Activated naive CD4-positive, alpha-beta T cell treated with anti-CD3 and anti-CD28 coated beads for 36 hours (primary cell): ENCODE results near the gene FXYD6. TPM values are rescaled to one million over a fixed set of nuclear protein-coding genes. Genes with fewer than 3 reads are reported as not detected.
A peak's percentile ranks its signal among the peaks of the same experiment; 100 is the strongest.

Experiments
- CTCF ChIA-PET: fragments of 350-600 bp; sonication (Branson Sonifier 250); formaldehyde crosslinking; loops from one replicate; lab custom pipeline; 2021; ENCODE audit warnings: antibody characterized with exemption; lab: Charles Lee
- DNase-seq: peaks from one replicate; pipeline ENCODE4 v3.0.0-alpha.2; 2020
- H3K27ac Mint-ChIP-seq: one replicate; pipeline ENCODE4 v1.8.0; 2021; ENCODE audit warnings: mild to moderate bottlenecking, mixed read lengths
- H3K27me3 Mint-ChIP-seq: one replicate; pipeline ENCODE4 v1.8.0; 2021; ENCODE audit warnings: low read depth, mixed read lengths
- H3K36me3 Mint-ChIP-seq: one replicate; pipeline ENCODE4 v1.8.0; 2021; ENCODE audit warnings: low read depth, mixed read lengths
- H3K4me1 Mint-ChIP-seq: one replicate; pipeline ENCODE4 v1.8.0; 2021; ENCODE audit warnings: low read depth, mixed read lengths
- H3K4me3 Mint-ChIP-seq: one replicate; pipeline ENCODE4 v1.8.0; 2021; ENCODE audit warnings: mild to moderate bottlenecking, moderate library complexity, mixed read lengths
- H3K9me3 Mint-ChIP-seq: one replicate; pipeline ENCODE4 v1.8.0; 2021; ENCODE audit warnings: mixed read lengths
- intact Hi-C: fragments of 100-400 bp; cut with micrococcal nuclease; formaldehyde crosslinking; loops from one replicate; pipeline ENCODE4 v1.15.1; 2023
- total RNA-seq, 2 experiments: library from RNA; stranded (reverse); gene quantifications; one replicate each; pipeline ENCODE4 v1.2.3, GENCODE V29; 2021

Gene FXYD6
- total RNA-seq, 2 experiments from 2014 or later, result not detected

- H3K4me1 Mint-ChIP-seq, result peaks cover 18% of the 10 kb centered on the region
- H3K27me3 Mint-ChIP-seq, result no peaks in the 10 kb centered on the region
- no peak overlapping the region for H3K27ac Mint-ChIP-seq
- intact Hi-C loops, result no loop called here
- no peaks in the 10 kb centered on the region for H3K9me3 Mint-ChIP-seq
- no peak overlapping the region for H3K4me3 Mint-ChIP-seq
- CTCF ChIA-PET, result interaction anchor here (0.7 to 4.4 kb wide), 7 partner anchors 9 to 219 kb away, joined by 3 to 24 read pairs (median 8); no protein-coding TSS in a partner anchor
- H3K36me3 Mint-ChIP-seq, result no peaks in the 10 kb centered on the region
- DNase-seq, result no peak
Measured at GRCh38 chr11:117834838-117835443, 41.5 kb downstream of the FXYD6 start.

- CTCF ChIA-PET, result interaction anchor here (0.8 to 4.4 kb wide), 9 partner anchors 9 to 220 kb away, joined by 3 to 24 read pairs (median 8); no protein-coding TSS in a partner anchor
- Mint-ChIP-seq H3K4me1 (peaks cover 23% of the 10 kb centered on the region), H3K9me3 (no peaks in the 10 kb centered on the region), H3K27me3 (no peaks in the 10 kb centered on the region), H3K27ac (no peak overlapping the region), H3K4me3 (no peak overlapping the region), H3K36me3 (no peaks in the 10 kb centered on the region)
- intact Hi-C loops, result no loop called here
- DNase-seq, result no peak
Measured at GRCh38 chr11:117834068-117834810, 42.2 kb downstream of the FXYD6 start.

GRCh38 chr11:117833401-117833891 is 43.0 kb downstream of the FXYD6 start:
- DNase-seq, result no peak
- intact Hi-C loops, result no loop called here
- H3K27me3 Mint-ChIP-seq, result no peaks in the 10 kb centered on the region
- no peak overlapping the region for H3K4me3 Mint-ChIP-seq
- CTCF ChIA-PET, result interaction anchor here (1.2 to 4.4 kb wide), 7 partner anchors 10 to 220 kb away, joined by 3 to 24 read pairs (median 9); no protein-coding TSS in a partner anchor
- H3K9me3 Mint-ChIP-seq, result no peaks in the 10 kb centered on the region
- H3K27ac Mint-ChIP-seq, result no peak overlapping the region
- peaks cover 29% of the 10 kb centered on the region for H3K4me1 Mint-ChIP-seq
- H3K36me3 Mint-ChIP-seq, result no peaks in the 10 kb centered on the region

GRCh38 chr11:117832511-117832910 is 43.9 kb downstream of the FXYD6 start:
- H3K27me3 Mint-ChIP-seq, result no peaks in the 10 kb centered on the region
- no peak for DNase-seq
- no peak overlapping the region for H3K4me3 Mint-ChIP-seq
- H3K9me3 Mint-ChIP-seq, result no peaks in the 10 kb centered on the region
- intact Hi-C loops, result no loop called here
- H3K4me1 Mint-ChIP-seq, result peaks cover 38% of the 10 kb centered on the region
- CTCF ChIA-PET, result interaction anchor here (1.5 to 4.4 kb wide), 5 partner anchors 11 to 221 kb away, joined by 3 to 24 read pairs (median 14); no protein-coding TSS in a partner anchor
- H3K27ac Mint-ChIP-seq, result no peak overlapping the region
- no peaks in the 10 kb centered on the region for H3K36me3 Mint-ChIP-seq

- Mint-ChIP-seq H3K4me3 (no peak overlapping the region), H3K4me1 (peaks cover 41% of the 10 kb centered on the region), H3K27me3 (no peaks in the 10 kb centered on the region), H3K36me3 (no peaks in the 10 kb centered on the region), H3K9me3 (no peaks in the 10 kb centered on the region), H3K27ac (no peak overlapping the region)
- no peak for DNase-seq
- intact Hi-C loops, result no loop called here
- CTCF ChIA-PET, result interaction anchor here (0.6 to 4.4 kb wide), 5 partner anchors 24 to 222 kb away, joined by 4 to 24 read pairs (median 14); no protein-coding TSS in a partner anchor
Measured at GRCh38 chr11:117831661-117832415, 44.6 kb downstream of the FXYD6 start.

DNA sequence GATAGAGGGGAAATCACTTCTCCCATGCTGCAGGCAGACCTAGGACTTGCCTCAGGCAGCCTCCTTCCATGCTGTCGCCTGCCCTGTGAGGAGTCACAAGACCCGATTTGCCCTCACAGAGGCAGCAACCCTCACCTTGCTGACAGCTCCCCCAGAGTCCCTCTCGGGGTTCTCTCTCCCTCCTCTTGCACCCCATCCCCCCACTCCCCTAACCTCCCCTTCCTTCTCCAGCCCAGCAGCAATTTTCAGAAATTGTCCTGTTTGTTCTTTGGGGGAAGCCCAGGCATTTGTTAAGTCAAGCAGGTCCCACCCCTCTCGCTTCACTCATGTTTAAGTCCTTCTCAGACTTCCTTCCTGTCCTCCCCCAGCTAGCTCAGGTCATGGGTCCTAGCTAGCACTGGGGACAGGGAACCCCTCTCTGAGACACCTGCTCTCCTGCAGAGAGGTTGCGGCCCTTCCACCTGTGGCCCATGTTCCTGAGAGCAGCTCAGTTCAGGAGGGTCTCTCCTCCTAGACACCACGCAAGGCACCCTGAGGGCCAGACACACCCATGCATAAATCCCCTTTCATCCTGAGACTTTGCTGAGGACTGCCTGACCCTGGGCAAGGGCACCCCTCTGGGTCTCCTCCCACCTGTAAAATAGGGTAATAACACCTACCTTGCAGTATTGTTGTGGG is 45.6 kb downstream of the FXYD6 start:
- peaks cover 42% of the 10 kb centered on the region for H3K4me1 Mint-ChIP-seq
- peak; percentile 48 for DNase-seq
- intact Hi-C loops, result no loop called here

GRCh38 chr11:117830072-117830471 is 46.4 kb downstream of the FXYD6 start:
- CTCF ChIA-PET, result interaction anchor here (0.7 to 3.1 kb wide), 6 partner anchors 13 to 223 kb away, joined by 3 to 17 read pairs (median 4); no protein-coding TSS in a partner anchor
- H3K27ac Mint-ChIP-seq, result no peak overlapping the region
- DNase-seq, result no peak
- peaks cover 42% of the 10 kb centered on the region for H3K4me1 Mint-ChIP-seq
- H3K27me3 Mint-ChIP-seq, result no peaks in the 10 kb centered on the region
- H3K36me3 Mint-ChIP-seq, result no peaks in the 10 kb centered on the region
- no peak overlapping the region for H3K4me3 Mint-ChIP-seq
- H3K9me3 Mint-ChIP-seq, result no peaks in the 10 kb centered on the region
- intact Hi-C loops, result no loop called here

More for the DNA sequence above, 45.6 kb downstream of the FXYD6 start:
- CTCF ChIA-PET, result interaction anchor here (0.6 to 3.1 kb wide), 5 partner anchors 13 to 223 kb away, joined by 3 to 14 read pairs (median 4); no protein-coding TSS in a partner anchor
- peak overlapping the region; percentile 38 for H3K27ac Mint-ChIP-seq
- no peaks in the 10 kb centered on the region for H3K27me3 Mint-ChIP-seq
- H3K9me3 Mint-ChIP-seq, result no peaks in the 10 kb centered on the region
- H3K36me3 Mint-ChIP-seq, result no peaks in the 10 kb centered on the region
- no peak overlapping the region for H3K4me3 Mint-ChIP-seq

DNA sequence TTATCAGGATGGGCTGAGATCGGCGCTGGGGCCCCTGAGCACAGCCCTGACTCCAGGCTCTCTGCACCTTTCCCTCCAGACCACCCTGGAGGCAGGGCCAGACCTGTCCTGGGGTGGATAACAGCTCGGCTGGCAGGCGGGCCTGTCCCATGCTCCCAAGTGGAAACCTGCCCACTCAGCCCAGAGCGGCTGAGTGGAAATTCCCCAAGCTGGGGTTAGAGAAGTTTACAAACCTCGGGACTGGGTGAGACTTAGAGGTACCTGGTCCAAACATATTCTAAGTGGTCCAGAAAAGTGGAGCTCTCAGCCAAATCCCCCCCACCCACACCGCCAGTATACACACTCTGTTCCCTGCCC is 47.1 kb downstream of the FXYD6 start:
- Mint-ChIP-seq H3K4me1 (peaks cover 45% of the 10 kb centered on the region), H3K27me3 (no peaks in the 10 kb centered on the region), H3K9me3 (no peaks in the 10 kb centered on the region), H3K36me3 (no peaks in the 10 kb centered on the region), H3K27ac (no peak overlapping the region), H3K4me3 (no peak overlapping the region)
- CTCF ChIA-PET, result interaction anchor here (0.7 to 3.0 kb wide), 3 partner anchors 14 to 224 kb away, joined by 3 to 17 read pairs (median 5); no protein-coding TSS in a partner anchor
- intact Hi-C loops, result no loop called here
- peak; percentile 8 for DNase-seq

GRCh38 chr11:117828611-117829368 is 47.7 kb downstream of the FXYD6 start:
- intact Hi-C loops, result loop anchor here (1.0 kb wide), 1 partner anchor 13 kb away; no protein-coding TSS in a partner anchor
- Mint-ChIP-seq H3K27ac (peak overlapping the region; percentile 46), H3K4me1 (peaks cover 50% of the 10 kb centered on the region), H3K27me3 (no peaks in the 10 kb centered on the region), H3K36me3 (no peaks in the 10 kb centered on the region), H3K4me3 (no peak overlapping the region), H3K9me3 (no peaks in the 10 kb centered on the region)
- CTCF ChIA-PET, result interaction anchor here (1.0 to 3.0 kb wide), 7 partner anchors 9 to 224 kb away, joined by 3 to 17 read pairs (median 5); no protein-coding TSS in a partner anchor
- peak; percentile 92 for DNase-seq

- no peak overlapping the region for H3K4me3 Mint-ChIP-seq
- H3K4me1 Mint-ChIP-seq, result peaks cover 60% of the 10 kb centered on the region
- CTCF ChIA-PET, result interaction anchor here (0.8 to 3.0 kb wide), 9 partner anchors 8 to 225 kb away, joined by 3 to 17 read pairs (median 5); no protein-coding TSS in a partner anchor
- no peaks in the 10 kb centered on the region for H3K9me3 Mint-ChIP-seq
- peak; percentile 31 for DNase-seq
- intact Hi-C loops, result loop anchor here (1.0 kb wide), 1 partner anchor 13 kb away; no protein-coding TSS in a partner anchor
- H3K27me3 Mint-ChIP-seq, result no peaks in the 10 kb centered on the region
- no peak overlapping the region for H3K27ac Mint-ChIP-seq
- H3K36me3 Mint-ChIP-seq, result no peaks in the 10 kb centered on the region
Measured at GRCh38 chr11:117827521-117828511, 48.6 kb downstream of the FXYD6 start.
